GM12892 (cell line): ENCODE measurements around the gene DPYSL3.

ENCODE experiments used
- POLR2A ChIP-seq: IDR thresholded peaks from 2 replicates; pipeline ENCODE4 v1.6.1; 2011; ENCODE audit warnings: low read depth, low read length, control low read depth
- POLR2AphosphoS5 ChIP-seq: IDR thresholded peaks from 2 replicates; pipeline ENCODE4 v1.6.1; 2011; ENCODE audit warnings: low read depth, low read length, control low read depth

DNA sequence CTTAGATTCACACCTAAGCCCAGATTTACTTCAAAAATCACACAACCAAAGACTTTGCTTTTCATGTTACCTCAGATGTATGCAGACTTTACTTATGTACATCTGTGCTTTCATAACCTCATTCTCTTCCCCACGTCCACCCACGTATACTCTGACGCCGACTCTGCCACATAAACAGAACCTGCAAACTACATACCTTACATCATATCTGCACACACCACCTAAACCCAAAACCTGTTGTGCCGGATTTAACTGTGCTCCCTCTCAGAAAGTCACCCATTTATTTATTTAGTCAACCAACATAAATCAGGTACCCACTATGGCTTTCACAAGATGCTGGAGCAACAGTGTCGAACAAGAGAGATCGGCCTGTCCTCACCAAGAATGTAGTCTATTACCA, 1.0 kb upstream of the DPYSL3 start:
- TF ChIP-seq POLR2A (no peak), POLR2AphosphoS5 (no peak)
